Measurements from ENCODE around the gene PRKCE. TPM values are rescaled to one million over a fixed set of nuclear protein-coding genes. Genes with fewer than 3 reads are reported as not detected.

PRKCE gene
- total RNA-seq, 4 donors from 2014 or later, result 5.9 to 21.2 (median 18.5) TPM

- Histone ChIP-seq H3K36me3 (no peaks in the 10 kb centered on the region), H3K27ac (no peak overlapping the region), H3K4me3 (no peak overlapping the region), H3K4me1 (peaks cover 3 to 59% (median 19%) of the 10 kb centered on the region in 3 donors), H3K27me3 (no peaks in the 10 kb centered on the region), H3K9me3 (no peaks in the 10 kb centered on the region)
- TF ChIP-seq CTCF (IDR thresholded peaks at IDR 0.05), result no peak
- TF ChIP-seq POLR2AphosphoS5 (IDR thresholded peaks at IDR 0.05), result no peak
- TF ChIP-seq POLR2A (IDR thresholded peaks at IDR 0.05), result no peak
- TF ChIP-seq EP300 (IDR thresholded peaks at IDR 0.05), result no peak
- ATAC-seq, result no peak
- 56 to 82% methylated on average over 2 to 4 of the region's 4 CpGs for WGBS, 2 donors (ENCODE audit: low coverage in 1 of 2)
Measured at GRCh38 chr2:45896311-45896710, 244.8 kb downstream of the PRKCE start.

- ATAC-seq, result no peak
- WGBS, 2 donors (ENCODE audit: low coverage in 1 of 2), result 84 to 92% methylated on average over 7 to 8 of the region's 8 CpGs
- no peaks in the 10 kb centered on the region for H3K9me3 ChIP-seq
- TF ChIP-seq POLR2A (IDR thresholded peaks at IDR 0.05), result no peak
- no peak for TF ChIP-seq EP300 (IDR thresholded peaks at IDR 0.05)
- peaks cover 0 to 56% (median 7%) of the 10 kb centered on the region in 3 donors for H3K4me1 ChIP-seq
- no peak overlapping the region for H3K27ac ChIP-seq
- H3K27me3 ChIP-seq, result no peaks in the 10 kb centered on the region
- H3K36me3 ChIP-seq, result no peaks in the 10 kb centered on the region
- H3K4me3 ChIP-seq, result no peak overlapping the region
Measured at GRCh38 chr2:45897842-45898241, 246.4 kb downstream of the PRKCE start.

GRCh38 chr2:45898819-45899218 lies 247.3 kb downstream of the PRKCE start:
- no peak for ATAC-seq
- TF ChIP-seq POLR2A (IDR thresholded peaks at IDR 0.05) (no peak), POLR2AphosphoS5 (IDR thresholded peaks at IDR 0.05) (no peak), CTCF (IDR thresholded peaks at IDR 0.05) (no peak), EP300 (IDR thresholded peaks at IDR 0.05) (no peak)
- Histone ChIP-seq H3K36me3 (no peaks in the 10 kb centered on the region), H3K4me1 (peaks cover 0 to 48% (median 6%) of the 10 kb centered on the region in 3 donors), H3K27me3 (no peaks in the 10 kb centered on the region), H3K27ac (no peak overlapping the region), H3K9me3 (no peaks in the 10 kb centered on the region), H3K4me3 (no peak overlapping the region)
- WGBS, 2 donors (ENCODE audit: low coverage in 1 of 2), result 57 to 84% methylated on average over 3 of the region's 3 CpGs

GRCh38 chr2:45899926-45900325 lies 248.5 kb downstream of the PRKCE start:
- Histone ChIP-seq H3K4me1 (peaks cover 0 to 57% (median 13%) of the 10 kb centered on the region in 3 donors), H3K9me3 (no peaks in the 10 kb centered on the region), H3K36me3 (no peaks in the 10 kb centered on the region), H3K27me3 (no peaks in the 10 kb centered on the region), H3K27ac (no peak overlapping the region), H3K4me3 (no peak overlapping the region)
- TF ChIP-seq CTCF (IDR thresholded peaks at IDR 0.05) (no peak), POLR2AphosphoS5 (IDR thresholded peaks at IDR 0.05) (no peak), EP300 (IDR thresholded peaks at IDR 0.05) (no peak), POLR2A (IDR thresholded peaks at IDR 0.05) (no peak)
- WGBS, 2 donors (ENCODE audit: low coverage in 1 of 2), result 71 to 90% methylated on average over 5 of the region's 5 CpGs
- ATAC-seq, result no peak

- ATAC-seq, result no peak
- Histone ChIP-seq H3K9me3 (no peaks in the 10 kb centered on the region), H3K36me3 (no peaks in the 10 kb centered on the region), H3K27me3 (no peaks in the 10 kb centered on the region), H3K27ac (peak overlapping the region in 1 of 4 donors; percentile 26), H3K4me3 (no peak overlapping the region), H3K4me1 (peaks cover 0 to 48% (median 7%) of the 10 kb centered on the region in 3 donors)
- 42 to 70% methylated on average over 7 of the region's 7 CpGs for WGBS, 2 donors (ENCODE audit: low coverage in 1 of 2)
- no peak for TF ChIP-seq EP300 (IDR thresholded peaks at IDR 0.05)
- no peak for TF ChIP-seq CTCF (IDR thresholded peaks at IDR 0.05)
- TF ChIP-seq POLR2AphosphoS5 (IDR thresholded peaks at IDR 0.05), result no peak
- TF ChIP-seq POLR2A (IDR thresholded peaks at IDR 0.05), result no peak
Measured at GRCh38 chr2:45901468-45902032, 250.1 kb downstream of the PRKCE start.
